ENCODE results near the gene FTHL17.

FTHL17 gene

DNA sequence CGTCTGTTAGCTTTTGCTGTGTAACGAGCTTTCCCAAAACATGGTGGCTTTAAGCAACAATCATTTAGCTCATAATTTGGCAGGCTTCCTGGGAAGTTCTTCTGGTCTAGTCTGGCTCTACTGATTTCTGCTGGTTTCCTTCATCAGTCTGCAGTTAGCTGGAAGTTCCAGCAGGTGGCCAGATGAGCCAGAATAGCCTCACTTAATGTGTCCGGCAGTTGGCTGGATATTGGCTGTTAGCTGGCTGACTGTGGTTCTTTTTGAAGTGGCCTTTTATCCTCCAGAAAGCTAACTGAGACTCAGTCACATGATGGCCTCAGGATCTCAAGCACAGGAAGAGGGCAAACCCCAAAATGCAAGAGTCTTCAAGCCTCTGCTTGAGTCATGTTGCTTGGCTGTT is 34.9 kb downstream of the FTHL17 start:
- DNase-seq = peak in 1 of 6 experiments; percentile 4

DNA sequence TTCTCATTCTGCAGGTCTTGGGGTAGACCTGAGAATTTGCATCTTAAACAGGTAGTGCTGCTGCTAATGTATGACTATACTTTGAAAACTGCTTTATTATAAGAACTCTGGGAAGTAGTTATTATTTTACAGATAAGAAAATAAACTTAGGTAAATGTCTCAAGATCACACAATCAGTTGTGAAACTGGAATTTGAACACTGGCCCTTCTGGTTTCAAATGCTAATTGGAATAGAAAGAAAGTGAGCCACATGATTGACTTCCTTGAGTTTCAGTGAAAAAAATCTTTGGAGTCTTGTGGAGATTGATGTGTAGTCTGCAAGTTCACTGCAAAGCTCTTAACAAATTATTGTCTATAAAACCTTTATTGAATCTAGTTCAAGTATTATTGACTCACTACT is 44.5 kb downstream of the FTHL17 start:
- no peak for DNase-seq

DNA sequence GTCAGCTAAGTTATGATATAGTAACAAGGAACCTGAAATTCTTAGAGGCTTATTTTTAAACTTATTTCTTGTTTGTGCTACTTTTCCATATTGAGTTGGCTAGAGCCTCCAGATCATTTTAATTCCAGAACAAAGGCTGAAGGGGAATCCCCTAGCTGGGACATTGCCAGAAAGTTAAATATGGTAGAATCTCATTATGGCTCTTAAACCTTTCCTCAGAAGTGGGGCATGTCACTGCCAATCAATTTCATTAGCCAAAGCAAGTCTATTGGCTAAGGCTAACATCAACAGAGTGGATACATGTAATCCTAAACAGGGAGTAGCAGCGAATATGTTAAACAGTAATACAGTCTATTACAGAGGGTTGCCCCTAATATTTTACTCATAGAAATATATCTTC is 47.0 kb downstream of the FTHL17 start:
- DNase-seq = no peak

DNA sequence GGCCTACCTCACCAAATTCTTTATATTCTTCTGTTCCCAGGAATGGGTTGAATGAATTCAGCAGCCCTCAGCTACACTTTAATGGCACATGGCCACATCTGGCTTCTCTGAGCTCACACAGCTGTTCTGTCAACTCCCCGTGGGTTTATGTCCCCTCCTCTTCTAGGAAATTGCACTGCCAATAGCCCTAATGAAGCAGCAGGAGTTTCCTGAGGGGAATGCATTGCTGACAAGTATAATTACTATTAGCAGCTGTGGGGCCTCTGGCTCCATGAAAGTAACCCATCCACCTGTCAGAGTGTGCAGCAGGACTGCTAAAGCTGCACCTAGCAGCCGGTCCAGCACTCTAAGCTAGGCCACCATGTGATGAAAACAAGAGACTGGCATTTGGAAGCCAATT is 50.3 kb downstream of the FTHL17 start:
- DNase-seq = no peak

Data from stimulated activated naive CD4-positive, alpha-beta T cell (primary cell).